Measurements from ENCODE around the gene TLR9.
"Not testable (repeated sequence)": the region's sequence is repeated elsewhere in the genome, so short reads cannot be mapped to it uniquely, and the experiment has no call there.

TLR9 gene, protein sequence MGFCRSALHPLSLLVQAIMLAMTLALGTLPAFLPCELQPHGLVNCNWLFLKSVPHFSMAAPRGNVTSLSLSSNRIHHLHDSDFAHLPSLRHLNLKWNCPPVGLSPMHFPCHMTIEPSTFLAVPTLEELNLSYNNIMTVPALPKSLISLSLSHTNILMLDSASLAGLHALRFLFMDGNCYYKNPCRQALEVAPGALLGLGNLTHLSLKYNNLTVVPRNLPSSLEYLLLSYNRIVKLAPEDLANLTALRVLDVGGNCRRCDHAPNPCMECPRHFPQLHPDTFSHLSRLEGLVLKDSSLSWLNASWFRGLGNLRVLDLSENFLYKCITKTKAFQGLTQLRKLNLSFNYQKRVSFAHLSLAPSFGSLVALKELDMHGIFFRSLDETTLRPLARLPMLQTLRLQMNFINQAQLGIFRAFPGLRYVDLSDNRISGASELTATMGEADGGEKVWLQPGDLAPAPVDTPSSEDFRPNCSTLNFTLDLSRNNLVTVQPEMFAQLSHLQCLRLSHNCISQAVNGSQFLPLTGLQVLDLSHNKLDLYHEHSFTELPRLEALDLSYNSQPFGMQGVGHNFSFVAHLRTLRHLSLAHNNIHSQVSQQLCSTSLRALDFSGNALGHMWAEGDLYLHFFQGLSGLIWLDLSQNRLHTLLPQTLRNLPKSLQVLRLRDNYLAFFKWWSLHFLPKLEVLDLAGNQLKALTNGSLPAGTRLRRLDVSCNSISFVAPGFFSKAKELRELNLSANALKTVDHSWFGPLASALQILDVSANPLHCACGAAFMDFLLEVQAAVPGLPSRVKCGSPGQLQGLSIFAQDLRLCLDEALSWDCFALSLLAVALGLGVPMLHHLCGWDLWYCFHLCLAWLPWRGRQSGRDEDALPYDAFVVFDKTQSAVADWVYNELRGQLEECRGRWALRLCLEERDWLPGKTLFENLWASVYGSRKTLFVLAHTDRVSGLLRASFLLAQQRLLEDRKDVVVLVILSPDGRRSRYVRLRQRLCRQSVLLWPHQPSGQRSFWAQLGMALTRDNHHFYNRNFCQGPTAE

DNA sequence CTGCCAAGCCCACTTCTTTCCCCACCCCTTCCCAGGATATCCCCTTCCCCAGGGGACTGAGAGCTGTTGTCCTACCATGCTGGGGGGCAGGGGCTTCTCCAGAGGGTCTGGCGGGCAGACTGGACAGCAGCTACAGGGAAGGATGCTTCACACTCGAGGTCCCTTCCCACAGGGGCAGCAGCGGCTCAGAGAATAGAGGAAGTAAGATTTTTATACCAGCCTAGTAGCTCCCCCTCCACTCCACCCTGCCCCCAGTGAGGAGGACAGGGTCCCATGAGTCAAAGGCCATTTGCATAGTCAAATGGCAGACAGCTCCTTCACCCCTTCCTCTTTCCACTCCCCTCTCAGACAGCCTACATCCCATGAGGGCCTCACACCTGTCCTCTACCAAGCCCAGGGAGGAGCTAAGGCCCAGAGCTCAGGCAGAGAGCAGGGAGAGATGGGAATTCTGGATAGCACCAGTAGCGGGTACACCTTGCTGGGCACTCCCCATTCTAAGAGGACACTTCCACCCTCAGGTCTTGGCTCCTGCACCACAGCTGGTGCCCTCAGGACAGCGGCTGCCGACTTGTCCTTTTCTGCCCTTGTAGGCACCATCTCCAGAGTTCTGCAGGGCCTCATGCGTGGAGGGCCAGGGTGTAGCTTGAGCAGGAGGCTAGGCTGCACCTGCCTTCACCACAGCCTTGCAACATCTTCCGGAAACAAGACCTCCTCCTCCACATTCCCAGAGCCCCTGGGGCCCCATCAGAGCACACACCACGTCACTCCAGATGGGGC lies at the start of gene TLR9:
TLR9 (minus strand) TSS at position 194 of the 777 bp plus-strand sequence; CDS start at position 78, 116 bp downstream.
- peak; percentile 52 for DNase-seq

DNA sequence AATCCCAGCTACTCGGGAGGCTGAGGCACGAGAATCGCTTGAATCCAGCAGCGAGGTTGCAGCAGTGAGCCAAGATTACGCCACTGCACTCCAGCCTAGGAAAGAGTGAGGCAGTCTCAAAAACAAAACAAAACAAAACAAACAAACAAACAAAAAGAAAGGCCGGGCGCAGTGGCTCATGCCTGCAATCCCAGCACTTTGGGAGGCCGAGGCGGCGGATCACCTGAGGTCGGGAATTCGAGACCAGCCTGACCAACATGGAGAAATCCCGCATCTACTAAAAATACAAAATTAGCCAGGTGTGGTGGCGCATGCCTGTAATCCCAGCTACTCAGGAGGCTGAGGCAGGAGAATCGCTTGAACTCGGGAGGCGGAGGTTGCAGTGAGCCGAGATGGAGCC lies 49.3 kb upstream of the TLR9 start:
- not testable (repeated sequence) for DNase-seq

DNA sequence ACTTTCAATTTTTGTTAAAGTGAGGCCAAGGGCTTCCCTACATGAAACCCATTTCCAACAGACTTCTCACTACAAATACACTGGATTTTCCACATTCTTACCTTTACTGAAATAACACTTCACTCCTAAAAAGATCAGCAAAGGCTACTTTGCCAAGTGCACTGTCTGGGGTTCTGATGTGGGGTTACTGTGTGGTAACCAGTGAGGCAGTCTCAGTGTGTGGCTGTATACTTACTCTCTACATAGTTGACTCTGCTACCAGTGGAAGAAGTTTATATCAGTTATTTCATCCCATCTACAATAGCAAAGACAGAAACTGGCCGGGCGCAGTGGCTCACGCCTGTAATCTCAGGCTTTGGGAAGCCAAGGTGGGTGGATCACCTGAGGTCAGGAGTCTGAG lies 47.4 kb upstream of the TLR9 start:
- DNase-seq, result no peak

DNA sequence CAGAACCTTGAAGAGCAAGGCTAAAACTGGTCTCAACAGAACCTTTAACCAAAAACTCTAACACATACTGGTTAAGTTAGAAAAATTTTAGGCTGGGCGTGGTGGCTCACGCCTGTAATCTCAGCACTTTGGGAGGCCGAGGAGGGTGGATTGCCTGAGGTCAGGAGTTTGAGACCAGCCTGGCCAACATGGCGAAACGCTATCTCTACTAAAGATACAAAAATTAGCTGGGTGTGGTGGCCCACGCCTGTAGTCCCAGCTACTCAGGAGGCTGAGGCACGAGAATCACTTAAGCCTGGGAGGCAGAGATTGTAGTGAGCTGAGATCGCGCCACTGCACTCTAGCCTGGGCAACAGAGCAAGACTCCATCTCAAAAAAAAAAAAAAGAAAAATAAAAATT lies 46.7 kb upstream of the TLR9 start:
- DNase-seq, result not testable (repeated sequence)

DNA sequence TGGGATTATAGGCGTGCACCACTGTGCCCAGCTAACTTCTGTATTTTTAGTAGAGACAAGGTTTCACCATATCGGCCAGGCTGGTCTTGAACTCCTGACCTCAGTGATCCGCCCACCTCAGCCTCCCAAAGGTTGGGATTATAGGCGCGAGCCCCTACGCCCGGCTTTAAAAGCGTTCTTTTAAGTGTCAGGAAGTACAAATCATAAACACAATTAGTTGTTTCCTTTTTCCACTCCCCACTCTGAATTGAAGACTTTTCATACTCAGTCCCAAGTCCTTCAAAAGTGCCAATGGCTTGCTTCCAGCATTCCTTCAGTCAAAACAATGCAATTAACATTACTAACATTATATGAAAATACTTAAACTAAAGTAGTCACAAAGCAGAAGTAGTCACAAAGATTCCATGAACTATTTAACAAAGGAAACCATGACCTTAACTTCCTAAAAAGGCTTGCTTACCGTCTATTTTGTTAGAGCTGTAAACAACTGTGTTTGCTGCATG lies 44.9 kb upstream of the TLR9 start:
- DNase-seq, result no peak

DNA sequence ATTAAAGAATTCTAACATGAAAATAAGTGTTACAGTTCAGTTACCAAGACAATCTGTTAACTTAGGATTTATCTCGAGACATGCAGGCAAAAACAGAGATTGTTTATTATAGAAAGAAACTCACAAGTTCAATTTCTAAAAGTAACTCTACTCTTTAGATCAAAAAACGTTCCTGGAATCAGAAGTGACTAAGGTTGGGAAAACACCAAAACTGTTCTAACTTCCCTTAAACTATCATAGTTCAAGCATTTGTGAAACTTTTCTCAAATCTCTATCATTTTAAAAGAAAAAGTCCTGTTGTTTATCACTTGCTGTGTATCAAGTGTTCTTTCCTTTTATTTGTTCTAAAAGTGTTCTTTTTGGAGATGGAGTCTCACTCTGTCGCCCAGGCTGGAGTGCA lies 44.3 kb upstream of the TLR9 start:
- no peak for DNase-seq

DNA sequence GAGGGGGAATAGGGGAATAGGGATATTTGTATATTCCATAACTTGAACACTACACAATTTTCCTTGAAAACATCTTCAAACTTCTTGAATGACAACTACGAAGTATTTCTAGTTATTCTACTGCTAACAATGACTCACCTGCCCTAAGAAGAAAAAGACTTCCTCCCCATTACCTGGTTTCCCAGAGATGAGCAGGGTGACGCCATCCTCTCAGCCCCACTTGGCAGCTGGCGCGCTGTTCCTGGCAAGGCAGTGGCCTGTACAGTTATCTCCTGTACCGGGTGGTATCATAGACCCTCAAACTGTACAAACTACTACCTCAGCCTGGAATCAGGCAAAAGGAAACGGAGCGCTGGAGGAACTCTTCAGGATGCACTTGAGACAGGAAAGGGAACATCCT lies 42.6 kb upstream of the TLR9 start:
- DNase-seq, result no peak

DNA sequence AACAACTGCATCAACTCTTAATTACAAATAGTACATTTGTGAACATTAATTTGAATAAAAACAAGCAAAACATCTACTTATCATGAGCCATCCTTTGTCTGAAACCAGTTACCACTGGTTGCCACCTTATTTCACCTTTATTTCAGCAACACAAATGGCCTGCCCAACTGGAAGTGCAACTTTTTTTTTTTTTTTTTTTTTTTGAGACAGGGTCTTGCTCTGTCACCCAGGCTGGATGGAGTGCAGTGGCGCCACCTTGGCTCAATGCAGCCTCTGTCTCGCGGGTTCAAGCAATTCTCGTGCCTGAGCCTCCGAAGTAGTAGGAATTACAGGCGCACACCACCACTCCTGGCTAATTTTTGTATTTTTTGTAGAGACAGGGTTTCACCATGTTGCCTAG lies 39.9 kb upstream of the TLR9 start:
- no peak for DNase-seq

DNA sequence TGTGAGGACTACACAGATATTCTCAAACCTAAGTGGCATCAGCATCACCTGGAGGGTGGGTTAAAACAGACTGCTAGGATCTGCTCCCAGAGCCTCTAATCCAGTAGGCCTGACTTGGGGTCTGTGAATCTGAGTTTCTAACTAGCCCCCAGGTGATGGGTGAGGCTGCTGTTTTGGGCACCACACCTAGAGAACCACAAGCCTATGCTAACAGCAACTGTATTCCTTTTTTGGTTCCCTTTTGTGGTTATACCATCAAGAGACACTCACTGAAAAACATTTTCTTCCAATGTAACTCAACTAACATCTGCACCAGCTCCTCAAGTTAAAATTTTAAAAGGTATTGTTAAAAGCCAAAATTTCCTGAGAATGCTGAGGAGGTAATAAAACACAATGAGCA lies 37.0 kb upstream of the TLR9 start:
- no peak for DNase-seq

DNA sequence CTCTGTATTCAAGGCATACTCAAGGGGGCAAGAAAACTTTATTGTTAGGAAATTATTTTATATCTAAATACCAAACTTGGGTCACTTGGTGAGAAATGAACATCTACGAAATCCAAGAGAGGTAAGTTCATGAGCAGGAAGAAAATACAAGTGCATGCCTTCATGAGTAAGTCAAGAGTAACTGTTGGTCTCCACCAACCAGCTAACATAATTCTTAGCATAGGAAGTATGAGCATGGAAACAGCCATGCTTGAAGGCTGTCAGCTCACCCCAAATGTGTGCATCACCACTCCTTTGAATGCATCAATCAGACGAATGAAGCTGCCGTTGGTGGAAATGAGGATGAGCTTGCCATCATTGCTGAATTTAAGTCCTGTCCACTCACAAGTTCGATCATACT lies 34.0 kb upstream of the TLR9 start:
- no peak for DNase-seq

DNA sequence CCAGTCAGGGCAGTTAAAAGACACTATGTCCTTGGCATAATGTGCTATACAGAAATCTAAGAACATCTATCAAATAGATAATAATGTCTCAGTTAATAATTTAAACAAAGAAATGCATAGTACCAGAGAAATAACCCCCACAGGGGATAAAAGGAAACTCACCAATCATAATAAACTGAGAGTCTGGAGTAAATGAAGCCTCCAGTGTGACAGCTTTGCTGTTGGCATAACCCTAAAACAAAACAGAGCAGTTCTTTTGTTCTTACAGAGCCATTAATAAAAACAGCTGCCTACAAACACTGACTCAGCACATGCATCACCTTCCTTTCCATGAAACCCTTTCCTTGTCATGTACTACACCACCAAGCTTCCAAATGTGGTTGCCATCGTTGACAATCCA lies 33.6 kb upstream of the TLR9 start:
- DNase-seq, result no peak

DNA sequence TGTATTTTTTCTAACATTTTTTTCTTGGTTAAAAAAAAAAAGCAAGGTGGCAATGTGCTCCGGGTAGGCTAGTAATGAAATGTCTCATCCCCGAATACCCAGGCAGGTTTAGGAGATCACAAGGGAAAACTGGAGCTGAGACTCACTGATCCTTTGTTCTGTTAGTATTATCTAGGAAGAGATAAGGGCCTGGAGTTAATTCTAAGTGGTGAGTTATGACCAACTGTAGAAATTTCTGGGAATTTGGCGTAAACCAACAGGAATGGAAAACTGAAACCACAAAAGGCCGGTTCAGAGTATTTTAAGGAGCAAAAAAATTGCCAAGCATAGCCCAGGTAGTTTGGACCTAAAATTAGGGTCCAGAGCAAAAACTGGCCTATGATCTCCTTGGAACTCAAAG lies 32.5 kb upstream of the TLR9 start:
- no peak for DNase-seq

DNA sequence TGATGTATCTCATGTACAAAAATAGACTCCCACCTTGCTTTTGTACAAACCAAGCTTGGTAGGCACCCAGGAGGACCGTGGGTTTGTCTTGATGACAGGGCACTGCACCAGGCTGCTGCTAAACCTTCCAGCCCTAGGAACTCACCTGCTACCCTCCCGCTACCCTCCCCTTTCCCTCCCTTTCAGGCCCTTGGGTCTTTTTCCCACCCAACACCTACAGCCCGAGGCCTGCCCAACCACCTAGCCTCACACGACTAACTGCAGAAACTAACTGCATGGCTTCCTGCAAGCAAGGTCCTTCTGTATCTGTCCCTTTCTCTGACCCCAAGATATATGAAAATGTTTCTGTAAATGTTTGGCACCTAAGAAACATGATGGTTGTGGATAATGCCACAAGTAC lies 31.2 kb upstream of the TLR9 start:
- no peak for DNase-seq

DNA sequence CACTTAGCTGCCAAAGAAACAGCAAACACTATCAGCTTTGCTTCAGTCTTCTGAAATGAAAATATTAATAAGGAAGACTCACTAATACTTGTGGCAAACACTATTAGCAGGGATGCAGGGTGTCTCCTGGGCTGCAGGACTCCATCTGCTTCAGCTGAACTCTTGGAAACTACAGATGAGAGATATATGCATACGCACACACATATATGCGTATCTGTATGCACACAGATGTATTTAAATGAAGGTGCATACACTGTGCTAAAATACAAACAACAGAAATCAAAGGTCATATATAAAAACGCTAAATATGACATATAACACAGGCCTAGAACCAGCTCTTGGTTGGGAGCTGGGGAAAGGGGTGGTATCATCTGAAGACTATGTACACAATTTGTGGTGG lies 30.7 kb upstream of the TLR9 start:
- no peak for DNase-seq

DNA sequence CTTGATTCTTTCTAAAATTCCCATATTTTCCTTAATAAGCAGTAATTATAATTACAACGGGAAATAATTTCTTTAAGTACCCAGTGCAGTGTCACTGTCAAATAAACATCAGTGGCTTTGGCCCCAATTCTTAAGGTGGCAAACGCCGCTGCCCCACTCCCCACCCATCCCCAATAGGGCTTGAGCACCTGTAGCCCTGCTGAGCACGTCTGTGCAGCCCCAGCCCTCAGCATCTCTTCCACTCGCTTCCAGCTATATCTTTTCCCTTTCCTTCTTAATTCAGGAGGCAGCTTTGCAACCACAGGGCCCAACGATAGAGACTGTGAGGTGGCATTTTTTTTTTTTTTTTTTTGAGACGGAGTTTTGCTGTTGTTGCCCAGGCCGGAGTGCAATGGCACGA lies 29.2 kb upstream of the TLR9 start:
- no peak for DNase-seq

DNA sequence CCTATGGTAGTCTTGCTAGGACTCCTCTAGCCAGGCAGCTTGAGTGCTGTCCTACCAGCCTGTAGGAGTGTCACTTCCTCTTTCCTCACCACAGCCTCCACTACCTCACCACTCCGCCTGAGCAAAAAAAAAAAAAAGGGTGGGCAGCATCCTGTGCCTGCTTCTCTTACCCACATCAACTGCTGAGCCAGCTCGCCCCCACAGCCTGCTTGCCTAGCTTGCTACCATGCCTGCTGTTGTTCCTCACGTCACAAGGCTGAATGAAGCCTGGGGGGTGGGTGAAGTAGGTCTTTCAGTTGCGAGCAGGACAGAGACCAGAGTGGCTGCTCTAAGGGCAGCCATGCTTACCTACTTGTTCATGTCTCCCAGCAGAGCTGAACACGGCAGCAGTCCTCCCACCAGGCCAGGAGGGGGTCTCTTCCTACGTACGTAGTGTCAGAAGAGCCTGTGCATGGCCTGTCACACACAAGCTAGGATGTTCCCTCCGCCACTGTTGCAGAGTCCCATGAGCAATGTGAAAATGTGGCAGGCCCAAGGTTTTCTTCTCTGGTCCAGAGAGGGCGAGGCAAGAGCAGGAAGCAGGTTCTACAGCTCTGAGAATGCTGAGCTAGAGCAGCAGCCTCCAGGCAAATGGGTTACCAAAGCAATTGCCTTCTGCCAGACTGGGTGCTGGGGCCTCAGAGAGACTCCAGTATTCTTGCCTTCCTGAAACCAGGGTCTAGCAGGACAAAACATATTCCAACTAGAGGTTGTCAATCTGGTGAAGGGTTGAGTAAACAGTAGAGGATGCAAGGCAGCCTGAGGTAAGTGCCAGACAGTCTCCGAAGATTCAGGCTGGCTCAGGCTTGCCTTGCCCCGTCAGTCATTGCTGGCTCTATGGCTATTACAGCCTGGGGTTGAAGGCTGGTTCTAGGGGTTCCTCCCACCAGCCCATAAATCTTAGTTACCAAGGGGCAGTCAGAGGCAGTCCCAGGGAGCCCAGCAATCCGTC lies 28.2 kb upstream of the TLR9 start:
- peak; percentile 85 for DNase-seq

DNA sequence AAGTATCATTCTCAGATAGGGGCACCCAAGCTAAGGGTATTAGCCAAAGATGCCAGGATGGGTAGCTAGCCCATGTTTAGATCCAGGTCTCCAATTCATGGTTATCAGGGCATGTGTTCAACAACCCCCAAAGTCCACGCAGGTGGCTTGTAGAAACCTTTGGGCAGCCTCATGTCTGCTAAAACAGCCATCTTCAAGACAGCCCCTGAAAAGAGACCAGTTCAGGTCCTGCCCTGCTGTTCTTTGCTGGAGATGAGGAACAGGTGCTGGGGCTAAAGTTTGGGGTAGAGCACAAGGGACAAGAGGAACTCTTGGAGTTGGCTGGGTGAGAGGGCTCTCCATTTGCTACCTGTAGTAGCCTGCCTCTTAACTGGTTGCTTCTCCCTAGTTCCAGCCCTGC lies 24.7 kb upstream of the TLR9 start:
- DNase-seq, result no peak

DNA sequence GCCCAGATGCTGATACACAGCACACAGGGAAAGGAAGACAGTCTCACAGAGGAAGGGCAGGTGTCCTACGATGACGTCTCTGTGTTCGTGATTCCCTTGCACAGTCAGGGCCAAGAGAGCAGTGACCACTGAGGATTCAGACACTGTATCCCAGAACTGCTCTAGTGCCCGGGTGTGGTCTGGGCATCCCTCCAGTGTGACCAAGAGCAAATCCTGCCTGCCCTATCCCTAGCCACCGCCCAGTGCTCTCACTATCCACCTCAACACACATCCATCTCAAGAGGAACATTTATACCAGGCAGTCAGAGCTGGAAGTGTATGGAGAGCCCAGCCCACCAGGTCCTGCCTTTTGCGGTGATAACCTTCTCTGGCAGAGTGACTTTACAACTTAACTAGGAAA lies 24.2 kb upstream of the TLR9 start:
- DNase-seq, result no peak

DNA sequence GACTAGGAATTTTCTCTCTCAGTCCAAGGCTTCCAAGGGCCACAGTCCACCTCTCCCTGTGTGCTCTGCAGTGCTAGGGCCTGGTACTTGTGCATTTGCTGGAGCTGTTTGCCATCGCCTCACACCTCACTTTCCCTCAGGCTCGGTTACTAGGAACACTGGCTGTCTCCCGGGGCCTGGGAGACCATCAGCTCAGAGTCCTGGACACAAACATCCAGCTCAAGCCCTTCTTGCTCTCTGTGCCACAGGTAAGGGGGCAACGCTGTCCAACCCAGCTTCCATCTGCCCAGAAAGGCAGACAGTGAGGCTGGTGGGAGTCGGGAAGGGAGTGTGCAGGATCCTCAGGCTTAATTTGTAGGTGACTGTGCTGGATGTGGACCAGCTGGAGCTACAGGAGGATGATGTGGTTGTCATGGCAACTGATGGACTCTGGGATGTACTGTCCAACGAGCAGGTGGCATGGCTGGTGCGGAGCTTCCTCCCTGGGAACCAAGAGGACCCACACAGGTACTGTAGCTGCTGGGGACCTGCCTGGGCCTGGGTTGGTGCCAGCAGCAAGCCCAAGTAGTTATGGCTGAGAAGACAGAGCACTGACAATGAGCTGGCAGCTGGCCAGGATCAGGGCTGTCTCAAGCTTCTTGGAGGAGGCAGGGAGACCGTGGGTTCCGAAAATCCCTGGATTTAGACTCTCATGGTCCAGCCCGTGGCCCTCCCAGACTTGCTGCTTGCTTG lies 23.5 kb upstream of the TLR9 start:
- DNase-seq, result no peak

DNA sequence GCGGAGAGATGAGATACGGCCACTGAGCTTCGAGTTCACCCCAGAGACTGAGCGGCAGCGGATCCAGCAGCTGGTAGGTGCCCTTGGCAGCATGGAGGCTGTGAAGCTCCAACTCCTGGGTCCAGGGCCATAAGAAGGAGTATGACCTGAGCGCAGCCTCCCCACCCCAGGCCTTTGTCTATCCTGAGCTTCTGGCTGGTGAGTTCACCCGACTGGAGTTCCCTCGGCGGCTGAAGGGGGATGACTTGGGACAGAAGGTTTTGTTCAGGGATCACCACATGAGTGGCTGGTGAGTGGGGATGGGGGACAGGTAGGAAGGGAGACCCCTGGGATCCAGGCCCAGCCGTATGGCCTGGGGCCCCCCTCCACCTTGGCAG lies 22.7 kb upstream of the TLR9 start:
- DNase-seq, result no peak

All from KG1 (cell line).